Measurements from ENCODE around the gene NID1.
"Not testable (repeated sequence)": the region's sequence is repeated elsewhere in the genome, so short reads cannot be mapped to it uniquely, and the experiment has no call there.

NID1 gene

DNA sequence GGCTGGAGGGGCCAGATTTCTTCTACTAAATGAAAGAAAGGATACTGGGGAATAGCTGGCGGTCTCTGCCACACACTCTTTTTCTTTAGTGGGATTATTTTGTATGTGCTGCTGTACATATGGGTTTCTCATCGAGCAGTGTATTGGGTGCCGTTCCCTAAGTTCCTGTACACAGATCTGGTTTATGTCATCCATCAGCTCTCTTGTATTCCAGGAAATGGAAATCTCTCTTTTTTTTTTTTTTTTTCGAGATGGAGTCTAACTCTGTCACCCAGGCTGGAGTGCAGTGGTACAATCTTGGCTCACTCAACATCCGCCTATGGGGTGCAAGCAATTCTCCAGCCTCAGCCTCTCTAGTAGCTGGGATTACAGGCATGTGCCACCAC lies 27.0 kb upstream of the NID1 start:
- no peak for DNase-seq

DNA sequence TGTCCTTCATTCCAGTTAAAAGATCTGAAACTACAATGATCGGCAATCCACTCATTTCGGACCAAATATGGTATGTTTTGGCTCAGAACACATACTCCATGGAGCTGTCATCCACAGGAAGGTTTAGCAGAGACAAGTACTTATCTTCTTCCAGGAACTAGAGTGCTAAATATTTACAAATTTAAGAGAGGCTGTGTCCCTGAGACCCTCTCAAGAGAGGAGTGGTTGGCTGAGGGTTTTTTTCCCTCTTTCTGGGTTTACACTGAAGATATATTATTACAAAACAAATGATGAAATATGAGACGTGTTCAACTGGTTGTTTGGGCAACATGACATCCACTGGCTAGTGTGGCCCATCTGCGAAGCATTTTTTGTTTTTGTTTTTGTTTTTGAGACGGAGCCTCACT lies 25.9 kb upstream of the NID1 start:
- DNase-seq: no peak

DNA sequence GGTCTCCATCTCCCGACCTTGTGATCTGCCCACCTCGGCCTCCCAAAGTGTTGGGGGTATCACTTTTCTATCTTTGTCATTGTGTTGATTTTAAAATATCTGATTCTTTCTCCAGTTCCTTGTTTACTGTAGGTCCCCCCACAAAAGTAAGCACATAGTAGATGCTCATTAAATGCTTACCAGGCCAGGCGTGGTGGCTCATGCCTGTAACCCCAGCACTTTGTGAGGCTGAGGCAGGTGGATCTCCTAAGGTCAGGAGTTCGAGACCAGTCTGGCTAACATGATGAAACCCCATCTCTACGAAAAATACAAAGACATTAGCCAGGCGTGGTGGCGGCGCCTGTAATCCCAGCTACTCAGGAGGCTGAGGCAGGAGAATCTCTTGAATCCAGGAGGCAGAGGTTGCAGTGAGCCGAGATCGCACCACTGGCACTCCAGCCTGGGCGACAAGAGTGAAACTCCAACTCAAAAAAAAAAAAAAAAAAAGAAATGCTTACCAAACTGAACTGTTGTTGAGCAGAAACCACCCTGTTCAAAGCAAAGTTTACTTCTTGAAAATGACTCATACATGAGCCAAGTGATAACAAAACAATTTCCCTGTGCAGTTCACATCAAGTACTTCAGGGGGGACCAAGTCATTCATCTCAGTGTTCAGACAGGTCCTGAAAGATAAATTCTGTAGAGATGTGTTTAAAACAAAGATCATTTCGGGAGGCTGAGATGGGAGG lies 24.3 kb upstream of the NID1 start:
- DNase-seq: no peak

DNA sequence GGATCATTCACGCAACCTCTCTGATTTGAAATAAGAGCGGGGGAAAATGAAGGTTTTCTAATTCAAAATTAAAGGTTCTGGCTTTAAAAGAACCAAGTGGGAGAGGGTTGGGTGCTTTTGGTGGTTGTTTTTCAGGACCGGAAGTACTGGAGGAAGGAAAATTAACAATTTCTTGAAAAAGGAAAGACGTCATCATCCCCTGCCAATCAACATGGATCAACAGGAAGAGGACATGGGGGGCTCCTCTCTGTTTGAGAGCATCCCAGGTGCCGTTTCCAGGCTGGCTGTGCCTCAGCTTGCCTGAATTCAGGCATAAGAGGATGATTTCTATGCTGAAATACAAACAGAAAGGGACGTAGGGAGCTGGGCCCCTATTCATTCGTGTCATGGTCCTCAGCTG lies 21.6 kb upstream of the NID1 start:
- no peak for DNase-seq

DNA sequence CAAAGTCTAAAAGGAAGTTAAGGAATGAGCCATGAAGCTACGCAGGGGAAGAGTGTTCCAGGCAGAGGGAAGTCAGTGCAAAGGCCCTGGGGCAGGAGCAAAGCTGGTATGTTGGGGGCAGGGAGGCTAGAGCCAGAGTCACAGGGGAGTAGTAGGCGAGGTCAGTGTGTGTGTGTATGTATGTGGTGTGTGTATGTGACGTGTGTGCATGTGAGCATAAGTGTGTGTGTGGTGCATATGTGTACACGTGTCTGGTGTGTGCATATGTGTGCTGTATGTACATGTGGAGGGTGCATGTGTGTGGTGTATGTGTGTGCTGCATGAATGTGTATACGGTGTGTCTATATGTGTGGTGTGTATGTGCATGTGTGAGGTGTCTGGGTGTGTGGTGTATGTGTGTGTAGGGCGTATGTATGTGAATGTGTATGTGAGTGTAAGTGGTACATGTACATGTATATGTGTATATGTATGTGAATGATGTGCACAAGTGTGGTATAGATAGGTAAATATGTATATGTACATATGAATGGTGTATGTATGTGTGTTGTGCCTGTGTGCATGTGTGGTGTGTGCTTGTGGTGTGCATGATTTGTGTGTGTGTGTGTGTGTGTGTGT lies 20.8 kb upstream of the NID1 start:
- DNase-seq: no peak

DNA sequence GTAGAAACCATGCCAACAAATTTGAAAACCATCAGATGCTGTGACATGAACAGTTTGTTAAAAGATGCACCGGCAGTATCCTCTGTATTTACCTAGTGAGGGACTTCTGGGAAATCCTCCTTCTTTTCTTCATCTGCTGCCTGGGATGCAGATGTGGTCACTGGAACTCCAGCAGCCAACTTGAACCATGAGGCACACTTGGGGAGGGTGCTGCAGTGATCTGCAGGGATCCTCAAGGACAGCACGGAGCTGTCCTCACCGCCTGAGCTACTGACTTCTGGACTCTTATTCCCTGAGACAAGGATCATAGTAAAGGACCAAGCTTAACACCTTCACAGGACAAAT lies 19.5 kb upstream of the NID1 start:
- no peak for DNase-seq

DNA sequence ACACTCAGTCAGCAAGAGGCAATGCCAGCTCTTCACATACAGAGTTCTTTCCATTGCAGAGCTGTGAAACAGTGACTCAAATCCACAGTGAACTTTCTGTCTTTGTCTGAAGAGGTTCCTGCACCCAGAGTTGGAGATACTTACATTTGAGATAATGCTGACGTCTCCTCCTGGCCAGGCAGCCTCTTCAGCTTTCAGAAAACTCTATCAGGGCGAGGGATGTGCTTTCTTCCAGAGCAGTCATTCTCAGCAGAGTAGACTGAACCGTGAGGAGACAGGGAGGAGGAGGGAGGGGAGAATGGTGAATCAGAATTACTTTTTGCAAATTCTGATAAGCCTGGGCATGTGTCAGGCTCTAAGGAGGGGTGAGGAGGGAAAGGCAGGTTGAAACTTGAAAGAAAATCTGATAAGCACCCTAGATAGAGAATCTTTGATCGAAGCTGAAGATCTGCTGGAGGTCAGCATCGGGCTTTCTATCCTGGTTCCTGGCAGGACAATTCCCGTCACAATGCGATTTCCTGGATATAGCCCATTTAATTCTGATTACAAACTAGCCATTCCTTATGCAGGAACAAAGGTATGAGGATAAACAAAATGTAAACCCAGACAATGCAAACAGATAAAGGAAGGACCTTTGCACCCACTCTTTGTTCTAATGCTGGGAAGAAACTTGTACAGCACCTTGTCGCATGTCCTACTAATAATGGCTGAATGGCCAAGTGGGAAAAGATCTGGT lies 18.9 kb upstream of the NID1 start:
- peak; percentile 4 for DNase-seq

DNA sequence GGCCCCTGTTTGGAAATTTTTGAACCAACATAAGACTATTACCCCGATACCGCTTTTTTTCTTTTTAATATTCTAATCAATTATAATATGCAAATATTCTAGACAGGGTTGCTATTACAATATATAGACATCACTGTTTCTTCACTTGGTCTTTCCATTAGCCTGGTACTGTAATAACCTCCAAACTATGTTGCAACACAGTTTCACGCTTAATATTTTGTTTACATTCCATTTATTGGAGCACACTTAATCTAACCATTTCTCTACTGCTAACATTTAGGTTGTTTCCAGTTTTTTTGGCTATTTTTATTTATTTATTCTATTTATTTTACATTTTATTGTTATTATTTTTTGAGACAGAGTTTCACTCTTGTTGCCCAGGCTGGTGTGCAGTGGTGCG lies 17.6 kb upstream of the NID1 start:
- no peak for DNase-seq

DNA sequence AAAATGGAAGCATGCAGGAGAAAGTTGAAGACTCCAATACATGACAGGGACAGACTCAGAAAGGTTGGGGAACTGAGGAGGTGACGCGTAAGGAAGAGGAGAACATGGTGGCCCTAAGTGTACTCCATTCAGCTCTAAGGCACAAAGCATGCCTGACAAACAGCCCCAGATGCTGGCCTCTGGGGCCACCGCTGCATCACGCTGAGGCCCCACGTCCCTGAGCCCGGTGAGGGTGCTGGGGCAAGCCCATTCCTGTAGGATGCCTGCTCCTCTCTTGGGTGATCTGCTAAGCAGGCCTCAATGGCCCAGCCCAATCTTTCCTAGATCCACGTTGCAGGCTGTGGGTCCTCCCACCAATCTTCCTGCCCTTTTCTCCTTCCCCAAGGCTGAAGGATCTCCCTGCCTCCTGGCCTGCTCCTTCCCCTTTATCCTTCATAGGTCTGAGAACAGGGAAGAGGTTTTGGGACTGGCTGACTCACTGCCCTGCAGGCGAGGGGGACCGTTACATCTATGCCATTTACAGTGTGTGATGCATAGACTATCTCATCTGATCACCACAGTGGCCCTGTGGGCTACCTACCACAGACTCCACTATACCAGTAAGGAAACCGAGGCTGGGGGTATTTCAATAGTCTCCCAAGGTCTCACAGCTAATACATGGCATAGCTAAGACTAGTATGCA lies 16.8 kb upstream of the NID1 start:
- DNase-seq: no peak

DNA sequence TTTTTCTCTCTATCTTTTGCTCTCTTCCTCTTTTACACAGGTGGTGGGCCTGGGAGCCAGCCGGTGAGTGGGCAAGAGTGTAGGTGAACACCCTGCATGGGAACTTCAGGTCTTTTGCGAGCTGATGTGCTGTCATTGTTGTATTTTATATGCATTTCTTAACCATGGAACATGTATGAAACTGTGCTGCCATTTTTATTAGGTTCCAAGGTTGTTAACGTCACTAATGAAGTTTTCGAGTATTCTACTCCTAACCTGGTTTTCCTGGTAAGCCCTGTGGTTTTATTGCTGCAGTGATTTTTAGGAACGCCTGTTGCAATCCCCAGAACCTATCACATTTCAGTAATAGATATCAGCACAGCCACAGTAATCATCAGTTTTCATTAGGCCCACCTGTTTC lies 14.8 kb upstream of the NID1 start:
- no peak for DNase-seq

DNA sequence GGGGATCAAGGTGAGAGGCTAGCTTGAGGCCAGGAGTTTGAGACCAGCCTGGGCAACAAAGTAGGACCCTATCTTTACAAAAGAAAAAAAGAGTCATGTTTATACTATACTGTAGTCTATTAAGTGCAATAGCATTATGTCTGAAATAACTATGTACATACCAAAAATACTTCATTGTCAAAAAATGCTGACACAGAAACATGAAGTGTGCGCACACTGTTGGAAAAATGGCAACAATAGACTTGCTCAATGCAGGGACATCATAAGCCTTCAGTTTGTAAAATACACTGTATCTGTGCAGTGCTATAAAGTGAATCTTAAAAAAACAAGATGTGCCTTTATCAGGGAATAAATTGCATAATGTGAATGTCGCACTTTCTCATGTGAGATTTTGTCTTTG lies 14.1 kb upstream of the NID1 start:
- DNase-seq: no peak

DNA sequence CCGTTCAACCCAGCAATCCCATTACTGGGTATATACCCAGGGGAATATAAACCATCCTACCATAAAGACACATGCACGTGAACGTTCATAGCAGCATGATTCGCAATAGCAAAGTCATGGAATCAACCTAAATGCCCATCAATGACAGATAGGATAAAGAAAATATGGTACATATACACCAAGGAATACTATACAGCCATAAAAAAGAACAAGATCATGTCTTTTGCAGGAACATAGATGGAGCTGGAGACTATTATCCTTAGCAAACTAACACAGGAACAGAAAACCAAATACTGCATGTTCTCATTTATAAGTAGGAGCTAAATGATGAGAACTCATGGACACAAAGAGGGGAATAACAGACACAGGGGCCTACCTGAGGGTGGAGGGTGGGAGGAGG lies 13.2 kb upstream of the NID1 start:
- not testable (repeated sequence) for DNase-seq

DNA sequence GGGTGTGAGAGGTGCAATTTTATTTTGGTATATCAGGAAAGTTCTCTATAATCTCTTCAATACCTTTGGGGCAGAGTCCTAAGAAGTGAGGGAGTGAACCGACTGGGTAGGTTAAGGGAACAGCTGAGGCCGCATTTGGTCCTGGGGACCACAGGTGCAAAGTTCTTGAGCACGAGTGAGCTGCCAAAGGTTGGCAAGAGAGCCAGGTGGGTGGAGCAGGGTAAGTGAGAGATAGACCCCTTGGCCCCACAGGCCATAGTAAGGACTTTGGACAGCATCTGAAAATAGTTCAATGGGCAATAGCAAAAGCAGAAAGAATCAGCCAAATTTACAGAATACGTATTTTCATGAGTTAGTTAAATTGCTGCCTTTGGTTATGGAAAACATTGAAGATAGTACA lies 11.0 kb upstream of the NID1 start:
- DNase-seq: no peak

DNA sequence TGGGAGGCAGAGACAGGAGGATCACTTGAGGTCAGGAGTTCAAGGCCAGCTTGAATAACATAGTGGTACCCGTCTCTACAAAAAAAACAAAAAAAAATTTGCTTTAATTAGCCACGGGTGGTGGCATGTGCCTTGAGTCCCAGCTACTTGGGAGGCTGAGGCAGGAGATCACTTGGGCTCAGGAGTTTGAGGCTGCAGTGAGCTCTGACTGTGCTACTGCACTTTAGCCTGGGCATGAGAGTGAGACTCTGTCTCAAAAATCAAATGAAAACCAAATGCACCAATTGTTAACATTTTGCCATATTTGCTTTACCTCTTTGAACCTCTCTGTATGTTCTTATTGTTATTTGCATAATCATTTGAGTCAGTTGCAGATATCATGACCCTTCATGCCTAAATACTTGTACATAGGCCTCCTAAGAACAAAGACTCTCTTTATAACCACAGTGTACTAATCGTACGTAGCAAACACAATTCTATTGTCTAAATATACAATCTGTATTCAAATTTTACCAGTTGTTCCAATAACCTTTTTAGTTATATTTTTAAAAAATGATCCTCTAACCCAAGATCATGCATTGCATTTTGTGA lies 8.5 kb upstream of the NID1 start:
- peak; percentile 66 for DNase-seq

DNA sequence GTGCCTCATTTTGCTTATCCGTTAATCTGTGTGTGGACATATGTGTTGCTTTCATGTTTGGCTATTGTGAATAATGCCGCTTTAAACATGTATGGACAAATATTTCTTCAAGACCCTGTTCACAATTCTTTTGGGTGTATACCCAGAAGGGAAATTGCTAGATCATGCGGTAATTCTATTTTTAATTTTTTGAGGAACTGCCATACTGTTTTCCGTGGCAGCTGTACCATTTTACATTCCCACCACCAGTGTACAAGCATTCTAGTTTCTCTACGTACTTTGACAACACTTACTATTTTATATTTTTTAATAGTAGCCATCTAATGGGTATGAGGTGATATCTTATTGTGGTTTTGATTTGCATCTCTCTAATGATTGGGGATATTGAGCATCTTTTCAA lies 7.1 kb upstream of the NID1 start:
- no peak for DNase-seq

DNA sequence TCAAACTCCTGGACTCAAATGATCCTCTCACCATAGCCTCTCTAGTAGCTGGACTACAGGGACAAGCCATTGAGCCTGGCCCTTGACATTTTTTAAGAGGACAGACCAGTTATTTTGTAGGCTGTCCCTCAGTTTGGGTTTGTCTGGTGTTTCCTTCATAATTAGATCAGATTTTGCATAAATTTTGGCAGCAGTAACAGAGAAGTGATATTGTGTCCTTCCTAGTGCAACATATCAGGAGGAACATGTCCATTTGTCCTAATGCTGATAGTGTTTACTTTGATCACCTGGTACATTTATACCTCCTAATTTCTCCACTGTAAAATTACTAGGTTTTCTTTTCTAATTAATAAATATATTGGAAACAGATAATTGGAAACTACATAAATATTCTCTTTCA lies 5.9 kb upstream of the NID1 start:
- DNase-seq: no peak

DNA sequence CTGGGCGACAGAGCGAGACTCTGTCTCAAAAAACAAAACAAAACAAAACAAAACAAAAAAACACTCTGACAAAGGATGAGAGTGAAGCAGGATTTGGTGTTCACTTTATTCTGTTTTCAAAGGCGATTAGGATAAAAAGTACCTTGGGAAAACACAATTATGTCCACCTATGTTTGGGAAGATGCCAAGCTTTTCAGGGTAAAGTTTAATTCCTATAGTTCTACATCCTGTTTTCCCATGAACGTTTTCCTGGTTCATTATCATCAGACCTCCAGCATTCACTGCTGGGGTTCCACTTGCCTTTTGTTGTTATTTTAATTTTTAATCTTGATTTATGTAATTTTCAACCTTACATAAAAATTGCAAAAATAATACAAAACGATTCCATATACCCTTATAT lies 4.9 kb upstream of the NID1 start:
- DNase-seq: no peak

DNA sequence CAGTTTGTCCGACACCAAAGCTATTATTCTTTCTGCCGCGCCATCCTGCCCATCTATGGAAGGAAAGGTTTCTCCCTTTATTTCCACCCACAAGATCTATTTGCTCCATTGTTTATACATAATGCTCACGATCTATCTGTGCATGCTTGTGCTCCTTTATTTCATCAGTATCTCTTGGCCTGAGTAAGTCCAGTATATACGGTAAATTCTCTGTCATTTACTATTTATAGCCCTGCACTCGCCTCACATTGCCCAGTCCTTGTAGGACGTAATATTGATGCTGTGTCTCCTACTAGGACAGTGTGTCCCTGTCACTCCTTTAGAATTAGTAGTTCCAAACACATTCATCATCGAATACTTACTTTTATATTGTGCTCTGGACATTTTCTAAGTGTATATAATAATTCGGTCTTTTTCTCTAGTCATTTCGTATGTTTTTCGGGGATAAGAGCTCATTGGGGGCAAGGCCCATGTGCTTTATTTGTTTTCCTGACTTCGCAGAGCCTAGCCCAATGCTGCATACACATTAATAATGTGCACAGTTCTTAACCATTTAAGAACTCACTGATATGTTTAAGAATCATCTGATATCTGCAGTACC lies 3.1 kb upstream of the NID1 start:
- DNase-seq: peak; percentile 85

DNA sequence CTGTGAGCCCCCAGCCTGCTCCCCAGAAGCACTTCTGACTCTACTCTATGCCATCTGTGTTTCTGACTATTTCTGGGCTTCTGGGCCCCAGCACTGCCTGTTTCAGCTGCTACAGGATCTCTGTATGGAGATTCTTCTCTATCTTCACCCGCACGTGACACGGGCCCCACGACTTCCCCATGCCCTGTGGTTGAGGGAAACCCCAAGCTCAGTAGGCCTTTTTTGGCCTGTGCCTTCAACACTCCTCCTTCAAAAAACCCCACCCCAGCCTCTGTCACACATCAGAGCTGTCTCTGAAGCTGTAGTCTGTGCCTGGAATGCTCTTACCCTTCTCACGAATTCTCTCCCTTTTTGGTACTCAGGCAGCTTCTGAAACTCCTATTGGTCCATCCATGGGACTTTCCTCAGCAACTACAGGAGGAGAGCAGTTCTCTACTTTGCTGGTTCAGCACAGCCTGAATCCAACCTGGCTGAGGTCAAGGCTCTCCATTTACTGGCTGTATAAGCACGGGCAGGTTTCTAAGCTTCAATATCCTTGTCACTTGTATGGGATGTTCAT lies 2.0 kb upstream of the NID1 start:
- DNase-seq: peak; percentile 6

DNA sequence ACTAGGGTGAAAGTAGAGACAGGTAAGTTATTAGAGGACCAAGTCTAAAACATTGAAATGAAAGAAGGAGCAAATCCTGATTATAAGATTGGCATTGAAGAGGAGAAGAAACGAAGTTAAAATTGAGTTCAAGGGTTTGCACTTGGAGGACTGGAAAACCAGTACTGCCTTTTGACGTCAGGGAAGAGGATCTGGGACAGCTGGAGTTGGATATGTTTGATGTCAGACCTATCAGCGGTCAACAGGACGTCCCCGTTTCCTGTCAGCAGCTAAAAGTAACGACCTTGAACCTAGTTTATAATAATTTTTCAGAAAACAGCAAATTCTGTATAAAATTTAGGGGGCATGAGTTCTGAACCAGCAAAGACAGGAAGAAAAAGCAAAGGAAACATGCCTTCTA lies 1.2 kb upstream of the NID1 start:
- DNase-seq: no peak

DNA sequence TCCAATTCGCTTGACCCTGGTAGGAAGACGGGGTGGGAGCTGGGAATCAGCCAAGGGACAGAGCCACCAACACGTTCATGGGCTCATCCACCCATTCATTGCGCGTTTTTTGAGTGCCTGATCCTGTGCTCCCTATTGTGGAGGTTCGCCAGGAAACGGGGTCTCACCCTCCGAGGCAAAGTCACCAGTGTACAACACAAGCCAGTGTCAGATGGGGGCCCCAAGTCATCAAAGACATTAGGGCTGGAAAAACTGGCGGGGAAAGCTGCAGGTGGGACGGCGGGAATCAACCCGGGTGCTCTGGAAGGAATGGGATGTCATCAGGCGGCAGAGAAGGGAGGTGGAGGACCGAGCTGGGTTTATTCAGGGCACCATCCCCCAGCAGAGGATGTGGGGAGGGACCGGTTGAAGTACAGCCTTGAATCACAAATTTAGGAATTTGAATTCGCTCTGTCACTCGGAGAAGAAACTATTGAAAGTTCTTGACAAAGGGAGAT lies 667 bp upstream of the NID1 start:
- no peak for DNase-seq

DNA sequence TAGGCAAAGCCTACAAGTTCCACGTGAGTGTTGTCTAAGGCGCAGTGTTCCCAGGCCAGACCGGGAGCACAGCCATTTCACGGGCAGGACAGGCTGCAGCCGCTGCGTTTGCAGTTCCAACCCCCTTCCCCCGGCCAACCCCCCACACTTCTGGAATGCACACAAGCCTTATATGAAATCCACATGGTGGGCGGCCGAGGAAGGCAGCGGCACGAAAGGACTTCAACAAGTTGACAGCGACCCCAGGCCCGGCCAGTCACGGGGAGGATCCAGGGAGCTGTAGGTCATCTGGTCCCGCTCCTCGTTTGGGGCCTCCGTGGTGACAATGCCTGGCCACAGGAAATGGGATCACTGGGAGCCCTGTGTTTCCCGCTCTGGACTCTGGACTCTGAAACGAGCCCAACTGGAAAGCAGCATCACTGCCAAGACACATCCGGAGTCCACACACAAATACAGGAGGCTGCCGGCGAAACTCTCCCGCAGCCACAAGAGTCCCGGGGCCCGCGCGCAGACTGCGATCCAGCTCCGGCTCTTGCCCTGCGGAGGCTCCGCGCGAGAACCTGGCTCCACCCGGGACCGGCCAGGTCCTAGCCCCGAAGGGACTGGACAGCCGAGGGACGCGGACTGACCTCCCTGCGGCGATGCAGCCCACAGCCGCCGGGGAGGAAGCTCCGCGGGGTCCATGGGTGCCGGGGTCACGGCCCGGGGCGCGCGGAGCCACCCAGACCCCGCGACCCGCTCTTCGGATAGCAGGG lies 794 bp downstream of the NID1 start:
- peak; percentile 34 for DNase-seq
